HepG2 (cell line): ENCODE measurements around the gene GNL3. TPM values are rescaled to one million over a fixed set of nuclear protein-coding genes. Genes with fewer than 3 reads are reported as not detected.

Experiments used
- ARHGAP35 ChIP-seq: sonication (generic); formaldehyde crosslinking; IDR thresholded peaks from 2 replicates; pipeline ENCODE4 v1.9.0; 2022; ENCODE audit warnings: mild to moderate bottlenecking, inconsistent platforms, moderate library complexity, missing genetic modification reagents, borderline replicate concordance
- ARID5B ChIP-seq: IDR thresholded peaks from 2 replicates; pipeline ENCODE4 v1.4.0; 2020; ENCODE audit warnings: mild to moderate bottlenecking, missing genetic modification reagents
- ATM ChIP-seq: fragments of 450-650 bp; IDR thresholded peaks from 2 replicates; pipeline ENCODE4 v1.7.1; 2017; ENCODE audit warnings: mild to moderate bottlenecking, borderline replicate concordance
- HMGXB4 ChIP-seq, 2 experiments: sonication (generic) in 1 of 2; formaldehyde crosslinking in 1 of 2; IDR thresholded peaks; 2 replicates each; pipeline versions ENCODE4 v1.4.0 to v1.6.1; 2018 to 2020; ENCODE audit warnings: missing genetic modification reagents in 2 of 2, borderline replicate concordance in 1 of 2, low read depth in 1 of 2, mild to moderate bottlenecking in 1 of 2, missing biosample characterization in 1 of 2
- HNRNPH1 ChIP-seq: fragments of 200-400 bp; formaldehyde crosslinking; optimal IDR thresholded peaks from 2 replicates; pipeline ENCODE3; 2017; ENCODE audit warnings: mild to moderate bottlenecking, low read depth, low read length
- HNRNPK ChIP-seq: fragments of 200-400 bp; formaldehyde crosslinking; IDR thresholded peaks from 2 replicates; pipeline ENCODE4 v1.6.1; 2018; ENCODE audit warnings: low read length, low read depth, moderate library complexity, mild to moderate bottlenecking; ENCODE audit not compliant: poor library complexity, severe bottlenecking
- SMYD3 ChIP-seq: sonication (generic); formaldehyde crosslinking; IDR thresholded peaks from 2 replicates; pipeline ENCODE4 v1.8.1; 2023; ENCODE audit warnings: mild to moderate bottlenecking, missing genetic modification reagents
- TSC22D2 ChIP-seq: sonication (generic); formaldehyde crosslinking; IDR thresholded peaks from 2 replicates; pipeline ENCODE4 v1.5.1; 2020; ENCODE audit warnings: missing genetic modification reagents, mild to moderate bottlenecking, borderline replicate concordance
- ZNF280B ChIP-seq: sonication (generic); formaldehyde crosslinking; IDR thresholded peaks from 2 replicates; pipeline ENCODE4 v1.5.0; 2020; ENCODE audit warnings: missing genetic modification reagents, mild to moderate bottlenecking, borderline replicate concordance
- ZNF414 ChIP-seq: sonication (generic); formaldehyde crosslinking; IDR thresholded peaks from 2 replicates; pipeline ENCODE4 v1.5.0; 2020; ENCODE audit warnings: missing genetic modification reagents
- ZNF460 ChIP-seq: sonication (generic); formaldehyde crosslinking; IDR thresholded peaks from 2 replicates; pipeline ENCODE4 v1.5.1; 2020; ENCODE audit warnings: missing genetic modification reagents, mild to moderate bottlenecking, borderline replicate concordance
- ZNF574 ChIP-seq: sonication (generic); formaldehyde crosslinking; IDR thresholded peaks from 2 replicates; pipeline ENCODE4 v1.4.0; 2020; ENCODE audit warnings: missing genetic modification reagents
- ZSCAN22 ChIP-seq: sonication (generic); formaldehyde crosslinking; IDR thresholded peaks from 2 replicates; pipeline ENCODE4 v1.4.0; 2020; ENCODE audit warnings: mild to moderate bottlenecking, missing genetic modification reagents
- ZUFSP ChIP-seq: sonication (generic); formaldehyde crosslinking; IDR thresholded peaks from 2 replicates; pipeline ENCODE4 v1.9.0; 2021; ENCODE audit warnings: missing genetic modification reagents, mild to moderate bottlenecking, borderline replicate concordance
- polyA plus RNA-seq, 8 experiments: library from polyadenylated mRNA; depleted of rRNA in 3 of 8; stranded (reverse) in 7 of 8; unstranded in 1 of 8; fragments of >200 nt; fragmentation: Illumina TruSeq in 4 of 8; extraction: Trizol in 4 of 8; gene quantifications; 2 replicates each; pipeline versions ENCODE4 v1.2.1 to v1.2.3, GENCODE V29; 2011 to 2016; ENCODE audit warnings: low read depth in 4 of 8, missing spikeins in 1 of 8, mixed read lengths in 1 of 8; ENCODE audit not compliant: insufficient read depth in 1 of 8
- total RNA-seq, 5 experiments: library from RNA; depleted of rRNA; stranded (reverse); fragments of >200 nt; fragmentation: Illumina TruSeq; extraction: Trizol; gene quantifications; 2 replicates each; pipeline ENCODE4 v1.2.3, GENCODE V29; 2016; ENCODE audit warnings: low read depth in 1 of 5

Gene GNL3
- total and polyA plus RNA-seq, 2 of the 13 experiments (the other 11 are each of a cell fraction or from before 2014, with no cell fraction given): 129 to 257 TPM

GRCh38 chr3:52704611-52705437, 19.0 kb downstream of the GNL3 start (continued):
- TF ChIP-seq HNRNPH1 (no peak), ARHGAP35 (no peak), HNRNPK (no peak), ZNF460 (no peak), ATM (no peak), ARID5B (CRISPR knock-in tag) (peak; percentile 92), ZSCAN22 (no peak), ZNF414 (CRISPR knock-in tag) (peak; percentile 78; the same call in 1 of the 2 replicates), ZNF574 (CRISPR knock-in tag) (peak; percentile 78), HMGXB4 (CRISPR knock-in tag; IDR thresholded peaks at IDR 0.05; ENCODE audit: borderline replicate concordance in 1 of 2, low read depth in 1 of 2) (no peak; a peak in 2 of 4 replicates), SMYD3 (CRISPR knock-in tag) (no peak), TSC22D2 (CRISPR knock-in tag) (no peak), ZNF280B (CRISPR knock-in tag) (no peak), ZUFSP (CRISPR knock-in tag) (no peak)
